Naive thymus-derived CD4-positive, alpha-beta T cell (primary cell): ENCODE results near the gene VAMP5. TPM values are rescaled to one million over a fixed set of nuclear protein-coding genes. Genes with fewer than 3 reads are reported as not detected.
"Not testable (repeated sequence)": the region's sequence is repeated elsewhere in the genome, so short reads cannot be mapped to it uniquely, and the experiment has no call there.

Source experiments
- ATAC-seq: fragments of 150-1000 bp; cut with Tn5 transposase; 2 replicates; pipeline ENCODE4 v1.10.0; 2021; ENCODE audit warnings: mild to moderate bottlenecking, moderate library complexity
- CTCF ChIA-PET: fragments of 350-600 bp; sonication (Branson Sonifier 250); formaldehyde crosslinking; loops from one replicate; lab custom pipeline; 2021; ENCODE audit warnings: antibody characterized with exemption; lab: Charles Lee
- POLR2A ChIA-PET: fragments of 350-600 bp; sonication (Branson Sonifier 250); formaldehyde crosslinking; loops from one replicate; lab custom pipeline; 2021; ENCODE audit warnings: antibody characterized with exemption, inconsistent platforms; lab: Charles Lee
- DNase-seq, 9 donors: peaks; one replicate each; pipeline versions ENCODE4 v3.0.0 to v3.0.0-alpha.2; 2020 to 2022; ENCODE audit warnings: mixed read lengths in 1 of 9
- H3K27ac ChIP-seq: one replicate; pipeline ENCODE4 v1.7.0; 2013; ENCODE audit warnings: mild to moderate bottlenecking, low read depth, low read length, moderate library complexity
- H3K27me3 ChIP-seq, 2 donors: one replicate each; pipeline ENCODE4 v1.7.0; 2013; ENCODE audit warnings: low read length in 2 of 2, mild to moderate bottlenecking in 2 of 2, moderate library complexity in 2 of 2; ENCODE audit not compliant: control insufficient read depth in 2 of 2, insufficient read depth in 2 of 2
- H3K36me3 ChIP-seq, 3 experiments: 1 replicate in 2 of 3; 2 replicates in 1 of 3; pipeline ENCODE4 v1.7.0; 2013; ENCODE audit warnings: low read length in 3 of 3, mild to moderate bottlenecking in 3 of 3, moderate library complexity in 1 of 3; ENCODE audit not compliant: insufficient read depth in 3 of 3, control insufficient read depth in 2 of 3
- H3K4me1 ChIP-seq, 2 donors: one replicate each; pipeline ENCODE4 v1.7.0; 2013; ENCODE audit warnings: low read length in 2 of 2, mild to moderate bottlenecking in 2 of 2, moderate library complexity in 1 of 2; ENCODE audit not compliant: control insufficient read depth in 2 of 2, insufficient read depth in 2 of 2
- H3K4me3 ChIP-seq: 2 replicates; pipeline ENCODE4 v1.7.0; 2013; ENCODE audit warnings: mild to moderate bottlenecking, low read length
- H3K9me3 ChIP-seq, 3 experiments: 1 replicate in 2 of 3; 2 replicates in 1 of 3; pipeline ENCODE4 v1.7.0; 2013; ENCODE audit warnings: low read length in 3 of 3; ENCODE audit not compliant: control insufficient read depth in 2 of 3
- H3K27ac Mint-ChIP-seq, 9 donors: one replicate each; pipeline ENCODE4 v1.8.0; 2020 to 2022; ENCODE audit warnings: mixed read lengths in 9 of 9, mild to moderate bottlenecking in 8 of 9, moderate library complexity in 5 of 9, inconsistent platforms in 2 of 9
- H3K27me3 Mint-ChIP-seq, 5 donors: one replicate each; pipeline ENCODE4 v1.8.0; 2021 to 2022; ENCODE audit warnings: mixed read lengths in 5 of 5, mild to moderate bottlenecking in 1 of 5
- H3K36me3 Mint-ChIP-seq, 5 donors: one replicate each; pipeline ENCODE4 v1.8.0; 2020 to 2022; ENCODE audit warnings: mixed read lengths in 5 of 5, mild to moderate bottlenecking in 3 of 5, inconsistent platforms in 1 of 5
- H3K4me1 Mint-ChIP-seq, 7 donors: one replicate each; pipeline ENCODE4 v1.8.0; 2020 to 2022; ENCODE audit warnings: mixed read lengths in 7 of 7, mild to moderate bottlenecking in 3 of 7, inconsistent platforms in 1 of 7
- H3K4me3 Mint-ChIP-seq, 10 donors: one replicate each; pipeline ENCODE4 v1.8.0; 2020 to 2022; ENCODE audit warnings: mild to moderate bottlenecking in 10 of 10, mixed read lengths in 10 of 10, moderate library complexity in 6 of 10, inconsistent platforms in 2 of 10
- H3K9me3 Mint-ChIP-seq, 11 donors: one replicate each; pipeline ENCODE4 v1.8.0; 2020 to 2022; ENCODE audit warnings: mixed read lengths in 11 of 11, mild to moderate bottlenecking in 4 of 11, inconsistent platforms in 1 of 11, moderate library complexity in 1 of 11
- intact Hi-C, 2 donors: fragments of 100-400 bp; cut with micrococcal nuclease; formaldehyde crosslinking; loops; one replicate each; pipeline ENCODE4 v1.15.1; 2023
- polyA plus RNA-seq, 2 donors: library from polyadenylated mRNA; unstranded; fragments of 300-500 nt; fragmentation: Illumina TruSeq; gene quantifications; one replicate each; pipeline ENCODE4 v1.2.3, GENCODE V29; 2021
- total RNA-seq, 6 experiments: library from RNA in 5 of 6; stranded (reverse) in 5 of 6; gene quantifications; 1 replicate in 5 of 6; 2 replicates in 1 of 6; pipeline ENCODE4 v1.2.3 and lab custom pipeline; 2021 to 2026

The VAMP5 gene
- total and polyA plus RNA-seq, 7 experiments from 2014 or later, result 25.6 to 121 (median 37.0) TPM

GRCh38 chr2:85602476-85603234 is 18.4 kb downstream of the VAMP5 start, which contains the start of gene TMEM150A:
TMEM150A (minus strand) TSS chr2:85602698; CDS start chr2:85601948, 750 bp downstream.
- POLR2A ChIA-PET, result interaction anchor here (0.6 to 4.2 kb wide), 13 partner anchors 7 to 598 kb away, joined by 3 to 35 read pairs (median 6); partner anchors contain the start of genes C2orf68, GGCX, MAT2A and RNF181

GRCh38 chr2:85604133-85604444 is 19.9 kb downstream of the VAMP5 start:
- peaks cover 0 to 35% (median 5%) of the 10 kb centered on the region in 3 experiments for H3K36me3 ChIP-seq
- peak overlapping the region in 4 of 9 donors; percentile 43 to 85 (median 72) for H3K27ac Mint-ChIP-seq
- H3K4me1 Mint-ChIP-seq, result peaks cover 19 to 58% (median 50%) of the 10 kb centered on the region in 7 donors
- peak overlapping the region; percentile 0 for H3K27ac ChIP-seq
- not testable (repeated sequence) for H3K9me3 ChIP-seq, DNase-seq, H3K4me3 ChIP-seq, H3K4me1 ChIP-seq, H3K27me3 Mint-ChIP-seq, ATAC-seq, H3K27me3 ChIP-seq, H3K9me3 Mint-ChIP-seq
- peaks cover 0 to 14% (median 4%) of the 10 kb centered on the region in 5 donors for H3K36me3 Mint-ChIP-seq
- intact Hi-C loops, result loop anchor here in 1 of 2 donors (5.0 kb wide), 1 partner anchor 838 kb away; the partner anchor contains the start of gene KDM3A
- peak overlapping the region in 9 of 10 donors; percentile 8 to 98 (median 90) for H3K4me3 Mint-ChIP-seq
- POLR2A ChIA-PET, result interaction anchor here (0.7 to 4.2 kb wide), 7 partner anchors 8 to 502 kb away, joined by 3 to 35 read pairs (median 12); partner anchors contain the start of genes C2orf68, MAT2A, POLR1A and PTCD3
- CTCF ChIA-PET, result interaction anchor here (1.1 to 1.4 kb wide), 2 partner anchors 34 to 47 kb away, joined by 3 read pairs; no protein-coding TSS in a partner anchor

More at GRCh38 chr2:85602476-85603234, 18.4 kb downstream of the VAMP5 start, which contains the start of gene TMEM150A:
- Mint-ChIP-seq H3K27me3 (peaks cover 0 to 2% (median 0%) of the 10 kb centered on the region in 5 donors), H3K36me3 (peaks cover 0 to 2% (median 0%) of the 10 kb centered on the region in 5 donors), H3K9me3 (no peaks in the 10 kb centered on the region), H3K4me3 (peak within 1 kb of the TSS; percentile 89 to 98 (median 91)), H3K4me1 (peaks cover 16 to 45% (median 37%) of the 10 kb centered on the region in 7 donors), H3K27ac (peak within 1 kb of the TSS; percentile 42 to 96 (median 82))
- CTCF ChIA-PET, result no interaction called here
- intact Hi-C loops, result loop anchor here (1.0 to 5.0 kb wide), 12 partner anchors 7 to 840 kb away; partner anchors contain the start of genes MAT2A (in 2 of the 2), VAMP5 (in 2 of the 2), C2orf68 (in 1 of the 2) and GGCX (in 1 of the 2)
- Histone ChIP-seq H3K9me3 (no peaks in the 10 kb centered on the region), H3K4me3 (peak within 1 kb of the TSS; percentile 99), H3K27me3 (no peaks in the 10 kb centered on the region), H3K4me1 (peaks cover 7 to 9% of the 10 kb centered on the region in 2 donors), H3K36me3 (peaks cover 0 to 32% (median 0%) of the 10 kb centered on the region in 3 experiments), H3K27ac (peak within 1 kb of the TSS; percentile 81)
- DNase-seq (peak; percentile 68 to 91 (median 78)), ATAC-seq (peak; percentile 97)

- ChIA-PET CTCF (interaction anchor here (1.0 to 1.4 kb wide), 3 partner anchors 33 to 48 kb away, joined by 3 read pairs; no protein-coding TSS in a partner anchor), POLR2A (interaction anchor here (0.6 to 4.2 kb wide), 9 partner anchors 8 to 501 kb away, joined by 3 to 35 read pairs (median 4); partner anchors contain the start of genes C2orf68, POLR1A, PTCD3 and RNF181)
- peaks cover 20 to 63% (median 55%) of the 10 kb centered on the region in 7 donors for H3K4me1 Mint-ChIP-seq
- H3K9me3 Mint-ChIP-seq, result no peaks in the 10 kb centered on the region
- no peaks in the 10 kb centered on the region for H3K9me3 ChIP-seq
- H3K4me1 ChIP-seq, result peaks cover 7 to 9% of the 10 kb centered on the region in 2 donors
- intact Hi-C loops, result loop anchor here in 1 of 2 donors (5.0 kb wide), 1 partner anchor 838 kb away; the partner anchor contains the start of gene KDM3A
- peaks cover 0 to 15% (median 4%) of the 10 kb centered on the region in 5 donors for H3K36me3 Mint-ChIP-seq
- DNase-seq (no peak), ATAC-seq (no peak)
- H3K27ac ChIP-seq, result peak overlapping the region; percentile 31
- peaks cover 0 to 2% (median 0%) of the 10 kb centered on the region in 5 donors for H3K27me3 Mint-ChIP-seq
- H3K27me3 ChIP-seq, result no peaks in the 10 kb centered on the region
- no peak overlapping the region for H3K4me3 ChIP-seq
- H3K36me3 ChIP-seq, result peaks cover 0 to 35% (median 5%) of the 10 kb centered on the region in 3 experiments
- H3K4me3 Mint-ChIP-seq, result peak overlapping the region in 6 of 10 donors; percentile 9 to 94 (median 29)
- H3K27ac Mint-ChIP-seq, result peak overlapping the region in 6 of 9 donors; percentile 7 to 70 (median 43)
Measured at GRCh38 chr2:85604568-85605339, 20.5 kb downstream of the VAMP5 start.

- peaks cover 26 to 72% (median 62%) of the 10 kb centered on the region in 7 donors for H3K4me1 Mint-ChIP-seq
- ChIA-PET CTCF (interaction anchor here (1.0 to 1.4 kb wide), 3 partner anchors 11 to 34 kb away, joined by 3 read pairs; partner anchors contain the start of gene USP39), POLR2A (interaction anchor here (1.0 to 4.2 kb wide), 7 partner anchors 10 to 45 kb away, joined by 3 to 35 read pairs (median 5); partner anchors contain the start of genes GGCX, RNF181, USP39 and VAMP5)
- peak overlapping the region in 4 of 9 donors; percentile 7 to 54 (median 24) for H3K27ac Mint-ChIP-seq
- Histone ChIP-seq H3K27ac (no peak overlapping the region), H3K4me1 (peaks cover 7 to 14% of the 10 kb centered on the region in 2 donors), H3K4me3 (no peak overlapping the region), H3K9me3 (no peaks in the 10 kb centered on the region), H3K36me3 (peaks cover 0 to 35% (median 5%) of the 10 kb centered on the region in 3 experiments), H3K27me3 (no peaks in the 10 kb centered on the region)
- DNase-seq, result no peak
- H3K27me3 Mint-ChIP-seq, result peaks cover 0 to 2% (median 0%) of the 10 kb centered on the region in 5 donors
- peak overlapping the region in 3 of 10 donors; percentile 8 to 94 (median 38) for H3K4me3 Mint-ChIP-seq
- intact Hi-C loops, result no loop called here
- H3K9me3 Mint-ChIP-seq, result no peaks in the 10 kb centered on the region
- ATAC-seq, result no peak
- peaks cover 0 to 19% (median 4%) of the 10 kb centered on the region in 5 donors for H3K36me3 Mint-ChIP-seq
Measured at GRCh38 chr2:85605406-85606115, 21.3 kb downstream of the VAMP5 start.

GRCh38 chr2:85606116-85606455 is 21.9 kb downstream of the VAMP5 start:
- DNase-seq (no peak), ATAC-seq (no peak)
- Histone ChIP-seq H3K4me3 (no peak overlapping the region), H3K9me3 (no peaks in the 10 kb centered on the region), H3K4me1 (peaks cover 10 to 17% of the 10 kb centered on the region in 2 donors), H3K36me3 (peaks cover 0 to 35% (median 5%) of the 10 kb centered on the region in 3 experiments), H3K27ac (no peak overlapping the region), H3K27me3 (no peaks in the 10 kb centered on the region)
- ChIA-PET CTCF (interaction anchor here (1.1 kb wide), 1 partner anchor 10 kb away, joined by 3 read pairs; the partner anchor contains the start of gene USP39), POLR2A (interaction anchor here (0.6 to 4.2 kb wide), 4 partner anchors 11 to 202 kb away, joined by 3 to 35 read pairs (median 6); partner anchors contain the start of genes GGCX, RNF181 and VAMP8)
- Mint-ChIP-seq H3K4me3 (peak overlapping the region in 2 of 10 donors; percentile 8 to 38), H3K4me1 (peaks cover 27 to 72% (median 62%) of the 10 kb centered on the region in 7 donors), H3K27ac (peak overlapping the region in 4 of 9 donors; percentile 7 to 54 (median 34)), H3K9me3 (no peaks in the 10 kb centered on the region), H3K36me3 (peaks cover 0 to 19% (median 4%) of the 10 kb centered on the region in 5 donors), H3K27me3 (peaks cover 0 to 2% (median 0%) of the 10 kb centered on the region in 5 donors)
- intact Hi-C loops, result no loop called here
